Liver (tissue), 3 donors: ENCODE results near the gene JAG1.

Experiments used
- EGR1 ChIP-seq, 2 donors: IDR thresholded peaks; 2 replicates each; pipeline ENCODE4 v1.6.1; 2016 to 2018; ENCODE audit warnings: antibody characterized with exemption in 2 of 2, low read depth in 2 of 2
- FOXA1 ChIP-seq: IDR thresholded peaks from 2 replicates; pipeline ENCODE4 v1.6.1; 2016; ENCODE audit warnings: antibody characterized with exemption
- GABPA ChIP-seq, 2 donors: IDR thresholded peaks in 1 of 2; conservative IDR thresholded peaks in 1 of 2; 2 replicates each; pipeline ENCODE4 v1.6.1; 2016; ENCODE audit warnings: antibody characterized with exemption in 2 of 2, mild to moderate bottlenecking in 1 of 2, moderate library complexity in 1 of 2
- HNF4G ChIP-seq: IDR thresholded peaks from 2 replicates; pipeline ENCODE4 v1.6.1; 2016; ENCODE audit warnings: antibody characterized with exemption
- JUND ChIP-seq, 2 donors: IDR thresholded peaks; 2 replicates each; pipeline ENCODE4 v1.6.1; 2016; ENCODE audit warnings: antibody characterized with exemption in 2 of 2
- RAD21 ChIP-seq, 2 donors: IDR thresholded peaks; 2 replicates each; pipeline ENCODE4 v1.6.1; 2016; ENCODE audit warnings: antibody characterized with exemption in 2 of 2, mild to moderate bottlenecking in 2 of 2
- RXRA ChIP-seq, 2 donors: IDR thresholded peaks; 2 replicates each; pipeline ENCODE4 v1.6.1; 2017 to 2018; ENCODE audit warnings: antibody characterized with exemption in 2 of 2, mild to moderate bottlenecking in 1 of 2
- SP1 ChIP-seq: IDR thresholded peaks from 2 replicates; pipeline ENCODE4 v1.6.1; 2018; ENCODE audit warnings: antibody characterized with exemption, mild to moderate bottlenecking
- TAF1 ChIP-seq: conservative IDR thresholded peaks from 2 replicates; pipeline ENCODE4 v1.6.1; 2016; ENCODE audit warnings: antibody characterized with exemption, mild to moderate bottlenecking
- YY1 ChIP-seq: IDR thresholded peaks from 2 replicates; pipeline ENCODE4 v1.6.1; 2016; ENCODE audit warnings: antibody characterized with exemption, mild to moderate bottlenecking
- TF ChIP-seq, protein P1 (sequence below): fragments of 150-350 bp; IDR thresholded peaks from 2 replicates; pipeline ENCODE4 v1.5.1; 2017; ENCODE audit warnings: improper control_type of control experiment, low read depth, low read length; ENCODE audit not compliant: missing input control
- TF ChIP-seq, protein P2 (sequence below): IDR thresholded peaks from 2 replicates; pipeline ENCODE4 v1.6.1; 2016; ENCODE audit warnings: antibody characterized with exemption
- TF ChIP-seq, protein P3 (sequence below): IDR thresholded peaks from 2 replicates; pipeline ENCODE4 v1.6.1; 2016; ENCODE audit warnings: antibody characterized with exemption
- donor health status: healthy.
- donor health status: healthy.

DNA sequence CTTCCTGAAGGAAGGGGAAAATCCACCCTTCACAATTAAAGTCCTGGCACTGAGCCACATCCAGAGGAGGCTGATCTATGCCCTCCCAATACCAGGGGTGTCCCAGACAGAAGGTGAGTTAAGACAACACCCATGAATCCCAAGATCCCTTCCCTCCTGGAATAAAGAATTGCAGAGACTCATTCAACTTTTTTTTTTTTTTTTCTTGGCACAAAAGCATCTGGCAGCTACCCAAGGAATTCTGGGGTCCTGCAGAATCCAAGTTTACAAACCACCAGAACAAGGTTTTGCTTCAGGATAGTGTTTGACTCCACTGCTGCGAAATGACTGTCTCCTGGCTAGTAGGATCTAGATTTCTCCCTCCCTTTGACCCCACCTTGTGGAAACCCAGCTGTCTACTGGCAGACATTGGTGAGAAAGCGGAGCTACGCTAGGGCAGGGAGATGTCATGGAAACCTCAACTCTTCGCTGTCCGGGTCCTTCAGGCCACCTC, 37.4 kb downstream of the JAG1 start:
- TF ChIP-seq, protein P1, sequence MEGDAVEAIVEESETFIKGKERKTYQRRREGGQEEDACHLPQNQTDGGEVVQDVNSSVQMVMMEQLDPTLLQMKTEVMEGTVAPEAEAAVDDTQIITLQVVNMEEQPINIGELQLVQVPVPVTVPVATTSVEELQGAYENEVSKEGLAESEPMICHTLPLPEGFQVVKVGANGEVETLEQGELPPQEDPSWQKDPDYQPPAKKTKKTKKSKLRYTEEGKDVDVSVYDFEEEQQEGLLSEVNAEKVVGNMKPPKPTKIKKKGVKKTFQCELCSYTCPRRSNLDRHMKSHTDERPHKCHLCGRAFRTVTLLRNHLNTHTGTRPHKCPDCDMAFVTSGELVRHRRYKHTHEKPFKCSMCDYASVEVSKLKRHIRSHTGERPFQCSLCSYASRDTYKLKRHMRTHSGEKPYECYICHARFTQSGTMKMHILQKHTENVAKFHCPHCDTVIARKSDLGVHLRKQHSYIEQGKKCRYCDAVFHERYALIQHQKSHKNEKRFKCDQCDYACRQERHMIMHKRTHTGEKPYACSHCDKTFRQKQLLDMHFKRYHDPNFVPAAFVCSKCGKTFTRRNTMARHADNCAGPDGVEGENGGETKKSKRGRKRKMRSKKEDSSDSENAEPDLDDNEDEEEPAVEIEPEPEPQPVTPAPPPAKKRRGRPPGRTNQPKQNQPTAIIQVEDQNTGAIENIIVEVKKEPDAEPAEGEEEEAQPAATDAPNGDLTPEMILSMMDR = no peak
- TF ChIP-seq FOXA1 = no peak
- no peak for TF ChIP-seq YY1
- no peak for TF ChIP-seq RAD21 (IDR thresholded peaks at IDR 0.05)
- TF ChIP-seq JUND (IDR thresholded peaks at IDR 0.05) = no peak
- no peak for TF ChIP-seq TAF1
- no peak for TF ChIP-seq EGR1 (IDR thresholded peaks at IDR 0.05; ENCODE audit: low read depth in 2 of 2)
- no peak for TF ChIP-seq GABPA (IDR thresholded peaks at IDR 0.05 in 1 of 2, conservative IDR thresholded peaks at IDR 0.05 in 1 of 2)
- TF ChIP-seq, protein P2, sequence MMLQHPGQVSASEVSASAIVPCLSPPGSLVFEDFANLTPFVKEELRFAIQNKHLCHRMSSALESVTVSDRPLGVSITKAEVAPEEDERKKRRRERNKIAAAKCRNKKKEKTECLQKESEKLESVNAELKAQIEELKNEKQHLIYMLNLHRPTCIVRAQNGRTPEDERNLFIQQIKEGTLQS = no peak
- no peak for TF ChIP-seq SP1
- TF ChIP-seq RXRA (IDR thresholded peaks at IDR 0.05) = no peak
- TF ChIP-seq, protein P3, sequence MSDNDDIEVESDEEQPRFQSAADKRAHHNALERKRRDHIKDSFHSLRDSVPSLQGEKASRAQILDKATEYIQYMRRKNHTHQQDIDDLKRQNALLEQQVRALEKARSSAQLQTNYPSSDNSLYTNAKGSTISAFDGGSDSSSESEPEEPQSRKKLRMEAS = no peak
- no peak for TF ChIP-seq HNF4G
